Smooth muscle cell (in vitro differentiated cells): ENCODE results near the gene MAN1A2. TPM values are rescaled to one million over a fixed set of nuclear protein-coding genes. Genes with fewer than 3 reads are reported as not detected.

Experiments
- DNase-seq: peaks from one replicate; lab custom pipeline; 2025; ENCODE audit not compliant: unreplicated experiment; lab: John Stamatoyannopoulos, UW
- H2AFZ ChIP-seq: fragments of 200-600 bp; sonication (generic); 2 replicates; pipeline ENCODE4 v1.6.0; 2016; ENCODE audit warnings: antibody characterized with exemption, low read depth, mild to moderate bottlenecking
- H3F3A ChIP-seq: fragments of 200-600 bp; sonication (generic); 2 replicates; pipeline ENCODE4 v1.6.0; 2017; ENCODE audit warnings: antibody characterized with exemption, low read depth
- H3K27ac ChIP-seq: fragments of 200-600 bp; sonication (generic); 2 replicates; pipeline ENCODE4 v1.5.1; 2016; ENCODE audit warnings: low read depth, mild to moderate bottlenecking
- H3K27me3 ChIP-seq: fragments of 200-600 bp; sonication (generic); 2 replicates; pipeline ENCODE4 v1.6.1; 2016; ENCODE audit warnings: low read depth, mild to moderate bottlenecking
- H3K36me3 ChIP-seq: fragments of 200-600 bp; sonication (generic); 2 replicates; pipeline ENCODE4 v1.5.1; 2016; ENCODE audit warnings: low read depth
- H3K4me1 ChIP-seq: fragments of 200-600 bp; sonication (generic); 2 replicates; pipeline ENCODE4 v1.5.1; 2016; ENCODE audit warnings: low read depth
- H3K4me2 ChIP-seq: fragments of 200-600 bp; sonication (generic); 2 replicates; pipeline ENCODE4 v1.6.0; 2016; ENCODE audit warnings: mild to moderate bottlenecking
- H3K4me3 ChIP-seq: fragments of 200-600 bp; sonication (generic); 2 replicates; pipeline ENCODE4 v1.5.1; 2016; ENCODE audit warnings: mild to moderate bottlenecking
- H3K79me2 ChIP-seq: fragments of 200-600 bp; sonication (generic); 2 replicates; pipeline ENCODE4 v1.6.0; 2016; ENCODE audit warnings: low read depth, mild to moderate bottlenecking
- H3K9ac ChIP-seq: fragments of 200-600 bp; sonication (generic); 2 replicates; pipeline ENCODE4 v1.6.0; 2016; ENCODE audit warnings: low read depth
- H3K9me3 ChIP-seq: fragments of 200-600 bp; sonication (generic); replicated peaks from 2 replicates; pipeline ENCODE4 v1.5.1; 2016; ENCODE audit warnings: low read depth
- H4K20me1 ChIP-seq: fragments of 200-600 bp; sonication (generic); 2 replicates; pipeline ENCODE4 v1.6.0; 2016; ENCODE audit warnings: low read depth
- CTCF ChIP-seq: fragments of 200-600 bp; sonication (generic); IDR thresholded peaks from 2 replicates; pipeline ENCODE4 v1.5.1; 2017; ENCODE audit warnings: borderline replicate concordance, mild to moderate bottlenecking, antibody characterized with exemption; ENCODE audit not compliant: insufficient read depth, poor library complexity, severe bottlenecking
- whole genome bisulfite sequencing: methylation state at CpG from one replicate; pipeline ENCODE4 v1.1.7; 2016; ENCODE audit warnings: low lambda C conversion rate; 5-methylcytosine and 5-hydroxymethylcytosine counted together
- polyA plus RNA-seq: library from polyadenylated mRNA; unstranded; fragments of >200 nt; fragmentation: Nextera tagmentation; extraction: Ambion mirVana; gene quantifications from 2 replicates; pipeline ENCODE4 v1.2.1, GENCODE V29; 2016
- total RNA-seq: library from RNA; depleted of rRNA; stranded (reverse); fragments of >200 nt; gene quantifications from 2 replicates; pipeline ENCODE4 v1.2.3, GENCODE V29; 2014

The MAN1A2 gene
- 41.3 and 48.8 TPM in 2 replicates for total RNA-seq
- 18.2 and 23.6 TPM in 2 replicates for polyA plus RNA-seq

DNA sequence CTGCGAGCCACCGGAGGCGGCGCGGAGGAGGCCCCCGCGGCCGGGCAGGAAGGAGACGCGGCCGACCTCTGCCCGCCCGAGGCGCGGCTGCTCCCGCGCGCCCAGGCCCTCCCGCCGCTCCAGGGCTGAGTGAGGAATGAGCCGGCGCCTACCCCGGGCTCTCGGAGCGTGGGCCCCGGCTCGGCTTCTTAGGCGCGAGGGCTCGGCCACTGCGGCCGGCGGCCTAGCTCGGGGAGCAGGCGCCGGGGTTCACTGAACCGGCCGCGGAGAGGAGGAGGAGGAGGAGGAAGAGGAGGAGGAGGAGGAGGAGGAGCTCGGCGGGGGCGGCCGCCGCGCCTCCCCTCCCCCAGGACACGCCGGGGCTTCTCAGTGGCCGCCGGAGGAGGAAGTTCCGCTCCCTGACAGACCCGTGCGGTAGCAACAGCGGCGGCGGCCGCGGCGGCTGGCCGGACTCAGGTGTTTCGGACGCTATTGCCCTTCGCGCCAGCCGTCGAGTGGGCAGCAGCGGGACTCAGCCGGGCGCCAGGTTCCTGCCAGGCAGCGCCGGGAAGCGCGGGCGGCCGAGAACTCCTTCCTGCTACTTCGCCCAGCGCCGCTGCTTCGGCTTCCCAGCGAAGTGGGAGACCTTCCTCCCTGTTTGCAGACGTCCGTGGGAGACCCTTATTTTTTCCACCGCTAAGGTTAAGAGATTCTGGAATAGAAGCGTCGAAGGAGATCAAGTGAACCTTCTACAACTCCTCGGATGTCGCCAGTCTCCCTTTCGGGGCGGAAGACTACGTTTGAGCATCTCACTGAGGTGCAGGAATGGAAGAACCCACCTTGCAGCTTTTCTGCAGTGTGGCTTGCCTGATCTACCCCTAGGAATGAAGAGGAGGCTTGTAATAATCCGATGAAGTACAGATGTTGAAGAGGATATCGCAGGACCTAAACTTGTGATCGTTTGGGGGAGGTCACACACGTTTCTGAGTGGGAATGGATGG lies at the start of gene MAN1A2:
MAN1A2 (plus strand) TSS at position 404 of the 980 bp plus-strand sequence. CDS start 735 bp downstream, outside the sequence.
- peaks cover 50% of the 10 kb centered on the region for H3K79me2 ChIP-seq
- peak; percentile 82 for DNase-seq
- no peaks in the 10 kb centered on the region for H3K9me3 ChIP-seq
- H3K4me3 ChIP-seq = peak within 1 kb of the TSS; percentile 90
- H2AFZ ChIP-seq = peak within 1 kb of the TSS; percentile 97
- TF ChIP-seq CTCF = no peak
- H4K20me1 ChIP-seq = peaks cover 48% of the 10 kb centered on the region
- under 1% methylated on average over 71 of the region's 93 CpGs for WGBS
- H3K4me1 ChIP-seq = peaks cover 44% of the 10 kb centered on the region
- H3K27ac ChIP-seq = peak within 1 kb of the TSS; percentile 91
- H3K4me2 ChIP-seq = peak within 1 kb of the TSS; percentile 94
- H3K36me3 ChIP-seq = no peaks in the 10 kb centered on the region
- no peaks in the 10 kb centered on the region for H3K27me3 ChIP-seq
- H3F3A ChIP-seq = no peaks in the 10 kb centered on the region
- peak within 1 kb of the TSS; percentile 91 for H3K9ac ChIP-seq

DNA sequence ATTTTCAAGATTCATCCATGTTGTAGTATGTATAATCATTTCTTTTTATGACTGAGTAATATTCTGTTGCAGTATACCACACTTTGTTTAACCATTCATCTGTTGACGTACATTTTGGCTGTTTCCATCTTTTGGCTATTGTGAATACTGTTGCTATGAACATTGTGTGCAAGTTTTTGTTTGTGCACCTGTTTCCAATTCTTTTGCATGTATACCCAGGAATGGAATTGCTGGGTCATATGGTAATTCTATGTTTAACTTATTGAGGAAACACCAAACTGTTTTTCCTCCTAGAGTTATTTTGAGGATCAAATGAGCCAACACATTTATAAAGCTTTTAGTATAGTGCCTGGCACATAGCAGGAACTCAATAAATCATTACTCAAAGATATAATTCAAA lies 49.2 kb upstream of the MAN1A2 start:
- Histone ChIP-seq H3K27ac (no peak overlapping the region), H3K4me1 (peaks cover 6% of the 10 kb centered on the region), H3K9ac (no peak overlapping the region), H2AFZ (no peak overlapping the region), H3K79me2 (no peaks in the 10 kb centered on the region), H3K4me2 (no peak overlapping the region), H3K9me3 (no peaks in the 10 kb centered on the region), H3K4me3 (no peak overlapping the region), H4K20me1 (no peaks in the 10 kb centered on the region), H3K27me3 (peaks cover 40% of the 10 kb centered on the region), H3F3A (no peaks in the 10 kb centered on the region), H3K36me3 (no peaks in the 10 kb centered on the region)
- no peak for TF ChIP-seq CTCF
- no peak for DNase-seq
- 95% methylated on average over 1 of the region's 1 CpG for WGBS

- H3K9me3 ChIP-seq = no peaks in the 10 kb centered on the region
- H4K20me1 ChIP-seq = no peaks in the 10 kb centered on the region
- TF ChIP-seq CTCF = no peak
- H3K79me2 ChIP-seq = no peaks in the 10 kb centered on the region
- H2AFZ ChIP-seq = no peak overlapping the region
- no peak overlapping the region for H3K4me2 ChIP-seq
- no peak overlapping the region for H3K4me3 ChIP-seq
- H3K4me1 ChIP-seq = peaks cover 6% of the 10 kb centered on the region
- H3K9ac ChIP-seq = no peak overlapping the region
- WGBS = 86% methylated on average over 3 of the region's 3 CpGs
- no peaks in the 10 kb centered on the region for H3F3A ChIP-seq
- peaks cover 41% of the 10 kb centered on the region for H3K27me3 ChIP-seq
- no peaks in the 10 kb centered on the region for H3K36me3 ChIP-seq
- H3K27ac ChIP-seq = no peak overlapping the region
- DNase-seq = no peak
These were observed 48.8 kb upstream of the MAN1A2 start for GRCh38 chr1:117318426-117318825.

DNA sequence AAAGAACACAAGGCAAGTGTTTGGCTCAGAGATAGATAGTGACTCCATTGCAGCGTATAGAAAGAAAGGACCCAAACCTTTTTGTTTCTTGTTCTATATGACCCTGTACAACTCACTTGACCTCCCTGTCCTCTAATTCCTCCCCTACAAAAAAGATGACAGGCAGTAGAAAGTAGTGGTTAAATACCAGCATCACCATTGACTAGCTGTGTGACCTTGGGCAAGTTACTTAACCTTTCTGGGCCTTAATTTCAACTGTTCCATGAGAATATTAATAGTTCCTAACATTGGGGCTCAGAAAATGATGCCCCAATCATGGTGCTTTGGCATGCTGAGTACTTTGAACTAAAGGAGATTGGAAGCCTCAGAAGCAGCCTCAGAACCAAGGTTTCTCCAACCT lies 46.7 kb upstream of the MAN1A2 start:
- no peak for DNase-seq
- Histone ChIP-seq H3K27ac (no peak overlapping the region), H3K36me3 (no peaks in the 10 kb centered on the region), H3K9me3 (no peaks in the 10 kb centered on the region), H3K27me3 (peaks cover 62% of the 10 kb centered on the region), H3K79me2 (no peaks in the 10 kb centered on the region), H3K4me2 (no peak overlapping the region), H3F3A (no peaks in the 10 kb centered on the region), H3K4me1 (peaks cover 6% of the 10 kb centered on the region), H3K4me3 (no peak overlapping the region), H2AFZ (no peak overlapping the region), H3K9ac (no peak overlapping the region), H4K20me1 (no peaks in the 10 kb centered on the region)
- TF ChIP-seq CTCF = no peak
- WGBS = 40% methylated on average over 1 of the region's 1 CpG
